ENCODE data around the gene RPLP1. TPM values are rescaled to one million over a fixed set of nuclear protein-coding genes. Genes with fewer than 3 reads are reported as not detected.

The RPLP1 gene
- total RNA-seq, 1 donor from 2014 or later = 379 TPM

DNA sequence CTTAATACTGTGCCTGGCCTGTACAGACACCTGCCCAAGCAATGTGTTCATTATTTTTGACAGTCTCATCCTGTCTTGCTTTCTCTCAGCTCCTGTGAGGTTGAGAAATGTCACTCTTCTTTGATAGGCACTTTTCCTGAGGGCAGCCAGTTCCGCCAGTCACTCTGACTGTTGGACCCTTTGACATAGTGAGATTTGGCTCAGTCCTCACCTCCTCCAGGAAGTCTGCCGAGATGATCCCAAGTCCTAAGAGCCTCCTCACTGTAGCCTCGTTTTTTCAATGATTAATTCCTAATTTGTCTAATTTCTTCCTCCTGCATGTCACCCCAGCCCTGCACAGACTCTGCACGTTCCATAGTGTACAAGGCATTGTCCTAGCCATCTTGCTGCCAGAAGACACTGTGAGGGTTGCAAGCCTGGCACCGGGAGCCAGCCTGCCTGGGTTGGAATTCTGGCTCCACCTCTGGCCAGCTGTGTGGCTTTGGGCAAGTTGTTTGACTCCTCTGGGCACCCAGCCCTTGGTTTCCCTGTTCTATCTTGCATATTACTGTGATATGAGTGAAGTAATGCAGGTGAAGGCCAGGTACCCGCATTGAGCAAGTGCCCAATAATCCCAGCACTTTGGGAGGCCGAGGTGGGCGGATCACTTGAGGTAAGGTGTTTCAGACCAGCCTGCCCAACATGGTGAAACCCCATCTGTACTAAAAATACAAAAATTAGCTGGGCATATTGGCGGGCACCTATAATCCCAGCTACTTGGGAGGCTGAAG is 24.3 kb downstream of the RPLP1 start:
- Histone ChIP-seq H3K4me3 (no peak overlapping the region), H3K9me3 (peaks cover 0 to 7% of the 10 kb centered on the region in 2 donors), H3K27me3 (no peaks in the 10 kb centered on the region), H3K4me1 (no peaks in the 10 kb centered on the region), H3K27ac (no peak overlapping the region), H3K36me3 (no peaks in the 10 kb centered on the region)
- intact Hi-C loops (cut with DNase I) = loop anchor here (5.0 kb wide), 1 partner anchor 175 kb away; no protein-coding TSS in a partner anchor
- DNase-seq (ENCODE audit: low spot score in 2 of 2) = peak in 1 of 2 donors; percentile 39
- TF ChIP-seq, protein P1, sequence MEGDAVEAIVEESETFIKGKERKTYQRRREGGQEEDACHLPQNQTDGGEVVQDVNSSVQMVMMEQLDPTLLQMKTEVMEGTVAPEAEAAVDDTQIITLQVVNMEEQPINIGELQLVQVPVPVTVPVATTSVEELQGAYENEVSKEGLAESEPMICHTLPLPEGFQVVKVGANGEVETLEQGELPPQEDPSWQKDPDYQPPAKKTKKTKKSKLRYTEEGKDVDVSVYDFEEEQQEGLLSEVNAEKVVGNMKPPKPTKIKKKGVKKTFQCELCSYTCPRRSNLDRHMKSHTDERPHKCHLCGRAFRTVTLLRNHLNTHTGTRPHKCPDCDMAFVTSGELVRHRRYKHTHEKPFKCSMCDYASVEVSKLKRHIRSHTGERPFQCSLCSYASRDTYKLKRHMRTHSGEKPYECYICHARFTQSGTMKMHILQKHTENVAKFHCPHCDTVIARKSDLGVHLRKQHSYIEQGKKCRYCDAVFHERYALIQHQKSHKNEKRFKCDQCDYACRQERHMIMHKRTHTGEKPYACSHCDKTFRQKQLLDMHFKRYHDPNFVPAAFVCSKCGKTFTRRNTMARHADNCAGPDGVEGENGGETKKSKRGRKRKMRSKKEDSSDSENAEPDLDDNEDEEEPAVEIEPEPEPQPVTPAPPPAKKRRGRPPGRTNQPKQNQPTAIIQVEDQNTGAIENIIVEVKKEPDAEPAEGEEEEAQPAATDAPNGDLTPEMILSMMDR (IDR thresholded peaks at IDR 0.05) = no peak

DNA sequence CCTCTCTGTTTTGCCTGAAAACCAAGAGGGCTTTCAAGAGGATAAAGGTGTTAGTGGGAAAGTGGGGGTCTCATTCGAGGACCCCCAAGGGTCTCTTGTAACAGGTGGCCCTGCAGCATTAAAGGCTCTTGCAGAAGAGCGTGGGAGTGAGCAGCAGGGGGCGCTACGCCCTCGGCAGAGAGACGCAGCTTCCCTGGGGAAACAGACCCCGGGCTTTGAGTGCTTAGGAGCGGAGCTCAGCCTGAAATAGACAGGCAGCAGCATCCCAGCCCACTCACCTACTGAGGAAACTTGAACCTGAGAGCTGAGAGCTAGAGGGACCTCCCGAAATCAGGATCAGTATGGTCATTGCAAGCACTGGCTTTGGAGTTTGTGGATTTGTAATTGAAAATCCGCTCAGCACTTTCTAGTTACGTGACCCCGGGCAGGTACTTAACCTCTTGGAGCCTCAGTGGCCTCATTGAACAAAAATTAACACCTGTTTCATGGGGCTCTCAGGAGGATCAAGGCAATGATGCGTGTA is 25.7 kb downstream of the RPLP1 start:
- TF ChIP-seq, protein P1 (IDR thresholded peaks at IDR 0.05) = peak; percentile 56 to 84 (median 56)
- intact Hi-C loops (cut with DNase I) = loop anchor here (5.0 kb wide), 1 partner anchor 174 kb away; no protein-coding TSS in a partner anchor
- H3K9me3 ChIP-seq = peaks cover 0 to 7% of the 10 kb centered on the region in 2 donors
- no peaks in the 10 kb centered on the region for H3K36me3 ChIP-seq
- H3K27ac ChIP-seq = no peak overlapping the region
- H3K4me1 ChIP-seq = no peaks in the 10 kb centered on the region
- H3K4me3 ChIP-seq = no peak overlapping the region
- peak in 1 of 2 donors; percentile 62 for DNase-seq (ENCODE audit: low spot score in 2 of 2)
- H3K27me3 ChIP-seq = no peaks in the 10 kb centered on the region

DNA sequence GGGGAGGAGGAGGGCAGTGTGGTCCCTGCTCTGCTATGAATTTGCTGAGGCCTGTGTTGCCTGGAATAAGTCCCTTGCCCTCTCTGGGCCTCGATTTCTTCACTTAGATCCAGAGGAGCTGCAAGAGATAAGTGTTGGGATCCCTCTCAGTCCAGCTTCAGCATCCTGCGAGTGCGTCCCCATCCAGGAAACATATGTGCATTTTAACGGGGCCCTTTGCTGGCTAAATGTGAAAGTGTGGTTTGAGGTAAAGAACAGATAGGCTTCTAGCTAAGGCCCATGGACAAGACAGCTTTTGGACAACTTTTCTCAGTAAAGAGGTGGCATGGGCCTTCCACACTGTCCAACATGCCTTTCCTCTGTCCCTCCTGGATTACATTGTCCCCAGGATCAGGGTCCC is 26.5 kb downstream of the RPLP1 start:
- TF ChIP-seq, protein P1 (IDR thresholded peaks at IDR 0.05) = no peak
- intact Hi-C loops (cut with DNase I) = loop anchor here (5.0 kb wide), 1 partner anchor 173 kb away; no protein-coding TSS in a partner anchor
- DNase-seq (ENCODE audit: low spot score in 2 of 2) = peak in 1 of 2 donors; percentile 28
- no peak overlapping the region for H3K4me3 ChIP-seq
- no peaks in the 10 kb centered on the region for H3K36me3 ChIP-seq
- H3K27ac ChIP-seq = no peak overlapping the region
- H3K9me3 ChIP-seq = peaks cover 0 to 7% of the 10 kb centered on the region in 2 donors
- H3K27me3 ChIP-seq = no peaks in the 10 kb centered on the region
- no peaks in the 10 kb centered on the region for H3K4me1 ChIP-seq

DNA sequence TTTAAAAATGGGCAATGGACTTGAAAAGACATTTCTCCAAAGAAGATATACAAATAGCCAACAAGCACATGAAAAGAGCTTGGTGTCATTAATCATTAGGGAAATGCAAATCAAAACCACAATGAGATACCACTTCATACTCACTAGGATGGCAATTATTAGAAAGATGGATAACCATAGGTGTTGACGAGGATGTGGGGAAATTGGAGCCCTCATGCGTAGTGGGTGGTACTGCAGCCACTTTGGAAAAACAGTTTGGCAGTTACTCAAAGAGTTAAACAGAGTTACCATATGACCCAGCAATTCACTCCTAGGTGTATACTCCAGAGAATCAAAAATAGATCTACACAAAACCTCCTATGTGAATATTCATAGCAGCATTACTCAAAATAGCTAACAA is 27.4 kb downstream of the RPLP1 start:
- TF ChIP-seq, protein P1 (IDR thresholded peaks at IDR 0.05) = no peak
- Histone ChIP-seq H3K27ac (no peak overlapping the region), H3K4me3 (no peak overlapping the region), H3K36me3 (no peaks in the 10 kb centered on the region), H3K9me3 (peaks cover 0 to 7% of the 10 kb centered on the region in 2 donors), H3K27me3 (no peaks in the 10 kb centered on the region), H3K4me1 (no peaks in the 10 kb centered on the region)
- intact Hi-C loops (cut with DNase I) = loop anchor here (5.0 kb wide), 1 partner anchor 172 kb away; no protein-coding TSS in a partner anchor
- DNase-seq (ENCODE audit: low spot score in 2 of 2) = no peak

DNA sequence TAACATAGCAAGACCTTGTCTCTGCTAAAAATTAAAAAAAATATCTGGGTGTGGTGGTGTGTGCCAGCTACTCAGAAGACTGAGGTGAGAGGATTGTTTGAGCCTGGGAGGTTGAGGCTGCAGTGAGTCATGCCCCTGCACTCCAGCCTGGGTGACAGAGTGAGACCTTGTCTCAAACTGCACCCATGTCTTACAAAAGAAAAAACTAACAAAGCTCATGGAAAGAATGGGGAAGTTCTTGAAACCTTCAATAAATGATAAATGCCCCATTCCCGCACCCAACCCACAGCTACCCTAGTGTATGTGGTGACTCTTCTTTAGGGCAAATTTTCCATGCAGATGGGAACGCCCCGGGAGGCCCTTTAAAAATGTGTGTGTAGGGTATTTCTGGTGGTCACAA is 28.3 kb downstream of the RPLP1 start:
- DNase-seq (ENCODE audit: low spot score in 2 of 2) = no peak
- Histone ChIP-seq H3K36me3 (no peaks in the 10 kb centered on the region), H3K27ac (no peak overlapping the region), H3K4me3 (no peak overlapping the region), H3K27me3 (no peaks in the 10 kb centered on the region), H3K4me1 (no peaks in the 10 kb centered on the region), H3K9me3 (peaks cover 0 to 7% of the 10 kb centered on the region in 2 donors)
- TF ChIP-seq, protein P1 (IDR thresholded peaks at IDR 0.05) = no peak
- intact Hi-C loops (cut with DNase I) = no loop called here
